MM.1S (cell line): ENCODE measurements around the gene LRRC31.

Source experiments
- DNase-seq: peaks from one replicate; pipeline ENCODE4 v3.0.0-alpha.2; 2015
- H2AFZ ChIP-seq: fragments of 300-600 bp; sonication (generic); 2 replicates; pipeline ENCODE4 v1.6.0; 2016; ENCODE audit warnings: antibody characterized with exemption, low read length
- H3F3A ChIP-seq: fragments of 300-600 bp; sonication (generic); 2 replicates; pipeline ENCODE4 v1.6.1; 2016; ENCODE audit warnings: mild to moderate bottlenecking, antibody characterized with exemption, low read length, moderate library complexity, mixed read lengths; ENCODE audit not compliant: insufficient read depth
- H3K27ac ChIP-seq: fragments of 300-600 bp; sonication (generic); 2 replicates; pipeline ENCODE4 v1.5.1; 2016; ENCODE audit warnings: mild to moderate bottlenecking, low read length
- H3K27me3 ChIP-seq: fragments of 300-600 bp; sonication (generic); replicated peaks from 2 replicates; pipeline ENCODE4 v1.6.0; 2016; ENCODE audit warnings: low read length; ENCODE audit not compliant: insufficient read depth
- H3K36me3 ChIP-seq: fragments of 300-600 bp; sonication (generic); replicated peaks from 2 replicates; pipeline ENCODE4 v1.6.1; 2016; ENCODE audit warnings: mild to moderate bottlenecking, low read length, mixed read lengths; ENCODE audit not compliant: insufficient read depth
- H3K4me1 ChIP-seq: fragments of 300-600 bp; sonication (generic); 2 replicates; pipeline ENCODE4 v1.6.1; 2016; ENCODE audit warnings: low read length, mixed read lengths
- H3K4me2 ChIP-seq: fragments of 300-600 bp; sonication (generic); 2 replicates; pipeline ENCODE4 v1.6.0; 2016; ENCODE audit warnings: low read depth, low read length
- H3K4me3 ChIP-seq: fragments of 300-600 bp; sonication (generic); 2 replicates; pipeline ENCODE4 v1.5.1; 2016; ENCODE audit warnings: low read length, mixed read lengths
- H3K79me2 ChIP-seq: fragments of 300-600 bp; sonication (generic); 2 replicates; pipeline ENCODE4 v1.6.1; 2016; ENCODE audit warnings: mixed run types, low read length, mixed read lengths
- H3K9ac ChIP-seq: fragments of 300-600 bp; sonication (generic); 2 replicates; pipeline ENCODE4 v1.6.1; 2016; ENCODE audit warnings: low read length, mixed read lengths
- H3K9me2 ChIP-seq: fragments of 300-600 bp; sonication (generic); replicated peaks from 2 replicates; pipeline ENCODE4 v1.6.1; 2016; ENCODE audit warnings: mild to moderate bottlenecking, low read length, mixed read lengths; ENCODE audit not compliant: insufficient read depth
- H3K9me3 ChIP-seq: fragments of 300-600 bp; sonication (generic); replicated peaks from 2 replicates; pipeline ENCODE4 v1.6.1; 2016; ENCODE audit warnings: mild to moderate bottlenecking, low read length, mixed read lengths; ENCODE audit not compliant: insufficient read depth
- H4K20me1 ChIP-seq: fragments of 300-600 bp; sonication (generic); 2 replicates; pipeline ENCODE4 v1.6.1; 2016; ENCODE audit warnings: mild to moderate bottlenecking, low read length, moderate library complexity, mixed read lengths; ENCODE audit not compliant: insufficient read depth
- CTCF ChIP-seq: fragments of 300-600 bp; sonication (generic); IDR thresholded peaks from 2 replicates; pipeline ENCODE4 v1.5.1; 2016; ENCODE audit warnings: antibody characterized with exemption, low read length, mixed read lengths
- EZH2 ChIP-seq: fragments of 300-600 bp; sonication (generic); optimal IDR thresholded peaks from 2 replicates; pipeline ENCODE3; 2017; ENCODE audit warnings: low read depth, mild to moderate bottlenecking, antibody characterized with exemption, low read length, mixed read lengths
- EZH2phosphoT487 ChIP-seq: fragments of 300-600 bp; sonication (generic); IDR thresholded peaks from 2 replicates; pipeline ENCODE4 v1.6.1; 2018; ENCODE audit warnings: antibody characterized with exemption, low read length

LRRC31 gene

GRCh38 chr3:169879013-169879557 lies 9.3 kb upstream of the LRRC31 start:
- DNase-seq = no peak
- no peaks in the 10 kb centered on the region for H3K4me1 ChIP-seq
- H3K4me2 ChIP-seq = no peak overlapping the region
- no peaks in the 10 kb centered on the region for H3K9me3 ChIP-seq
- H3F3A ChIP-seq = no peaks in the 10 kb centered on the region
- H3K27me3 ChIP-seq = no peaks in the 10 kb centered on the region
- no peaks in the 10 kb centered on the region for H3K36me3 ChIP-seq
- H3K9me2 ChIP-seq = no peaks in the 10 kb centered on the region
- no peak overlapping the region for H2AFZ ChIP-seq
- no peak overlapping the region for H3K27ac ChIP-seq
- no peaks in the 10 kb centered on the region for H3K79me2 ChIP-seq
- TF ChIP-seq EZH2phosphoT487 (no peak), CTCF (no peak), EZH2 (no peak)
- no peak overlapping the region for H3K4me3 ChIP-seq
- no peaks in the 10 kb centered on the region for H4K20me1 ChIP-seq
- no peak overlapping the region for H3K9ac ChIP-seq

- H3K79me2 ChIP-seq = no peaks in the 10 kb centered on the region
- no peak overlapping the region for H3K4me2 ChIP-seq
Observed at GRCh38 chr3:169871129-169871886, 1.6 kb upstream of the LRRC31 start.

GRCh38 chr3:169868369-169868768 lies 1.4 kb downstream of the LRRC31 start:
- Histone ChIP-seq H3K27me3 (0 out of 2 replicates have a peak, but pooled peaks cover 2% of the 10 kb centered on the region), H2AFZ (no peak overlapping the region), H3K9ac (no peak overlapping the region), H3K4me3 (no peak overlapping the region), H3F3A (no peaks in the 10 kb centered on the region), H3K4me1 (peaks cover 8% of the 10 kb centered on the region), H3K9me3 (no peaks in the 10 kb centered on the region), H4K20me1 (no peaks in the 10 kb centered on the region), H3K27ac (no peak overlapping the region), H3K4me2 (no peak overlapping the region), H3K9me2 (no peaks in the 10 kb centered on the region), H3K36me3 (no peaks in the 10 kb centered on the region), H3K79me2 (no peaks in the 10 kb centered on the region)
- TF ChIP-seq EZH2phosphoT487 = no peak
- no peak for TF ChIP-seq CTCF
- TF ChIP-seq EZH2 = no peak
- no peak for DNase-seq

More at GRCh38 chr3:169871129-169871886, 1.6 kb upstream of the LRRC31 start:
- H3K27me3 ChIP-seq = no peaks in the 10 kb centered on the region
- H3K9me2 ChIP-seq = no peaks in the 10 kb centered on the region
- no peak overlapping the region for H2AFZ ChIP-seq
- no peak overlapping the region for H3K27ac ChIP-seq
- TF ChIP-seq CTCF (no peak), EZH2 (no peak)
- H4K20me1 ChIP-seq = no peaks in the 10 kb centered on the region
- H3K36me3 ChIP-seq = no peaks in the 10 kb centered on the region
- no peak overlapping the region for H3K4me3 ChIP-seq
- H3F3A ChIP-seq = no peaks in the 10 kb centered on the region
- 0 out of 2 replicates have a peak, but pooled peaks cover 3% of the 10 kb centered on the region for H3K4me1 ChIP-seq
- DNase-seq = peak; percentile 25
- H3K9me3 ChIP-seq = no peaks in the 10 kb centered on the region
- H3K9ac ChIP-seq = no peak overlapping the region
